IMR-90 (cell line): ENCODE measurements around the gene TICAM1. TPM values are rescaled to one million over a fixed set of nuclear protein-coding genes. Genes with fewer than 3 reads are reported as not detected.
A peak's percentile ranks its signal among the peaks of the same experiment; 100 is the strongest.

Experiments used
- ATAC-seq: fragments of 200-7000 bp; cut with Tn5 transposase; 2 replicates; pipeline ENCODE4 v1.9.1; 2020; ENCODE audit warnings: low read depth, mild to moderate bottlenecking, moderate library complexity
- BruUV-seq: library from RNA; stranded (reverse); fragments of 400-500 nt; replicated peaks from 2 replicates; lab custom pipeline; 2021; lab: Mats Ljungman, UMichigan
- CTCF ChIA-PET: fragments of 300-600 bp; formaldehyde crosslinking; extraction: SDS; loops from one replicate; lab custom pipeline; 2021; ENCODE audit warnings: antibody characterized with exemption; lab: Yijun Ruan, JAX
- POLR2A ChIA-PET: fragments of 300-600 bp; sonication (Branson Sonifier 250); formaldehyde crosslinking; loops from one replicate; lab custom pipeline; 2022; ENCODE audit warnings: antibody characterized with exemption; ENCODE audit not compliant: unreplicated experiment; lab: Charles Lee
- DNase-seq: peaks from one replicate; pipeline ENCODE4 v3.0.0; 2013
- H2AFZ ChIP-seq: replicated peaks from 2 replicates; pipeline ENCODE3; 2013; ENCODE audit warnings: low read length, mild to moderate bottlenecking; ENCODE audit not compliant: poor library complexity
- H2AK5ac ChIP-seq: 2 replicates; pipeline ENCODE4 v1.6.1; 2013; ENCODE audit warnings: low read depth, low read length, inconsistent platforms
- H2AK9ac ChIP-seq: replicated peaks from 2 replicates; pipeline ENCODE3; 2013; ENCODE audit warnings: mild to moderate bottlenecking, low read depth, low read length, moderate library complexity; ENCODE audit not compliant: poor library complexity
- H2BK120ac ChIP-seq: 2 replicates; pipeline ENCODE4 v1.6.1; 2013; ENCODE audit warnings: low read depth, low read length, inconsistent platforms
- H2BK15ac ChIP-seq: 3 replicates; pipeline ENCODE4 v1.6.1; 2013; ENCODE audit warnings: low read depth, low read length, inconsistent platforms
- H2BK20ac ChIP-seq: 2 replicates; pipeline ENCODE4 v1.6.1; 2013; ENCODE audit warnings: low read depth, mild to moderate bottlenecking, inconsistent platforms, low read length, moderate library complexity
- H2BK5ac ChIP-seq: 2 replicates; pipeline ENCODE4 v1.6.1; 2013; ENCODE audit warnings: mild to moderate bottlenecking, low read depth, low read length, inconsistent platforms; ENCODE audit not compliant: poor library complexity, severe bottlenecking
- H3K14ac ChIP-seq: replicated peaks from 2 replicates; pipeline ENCODE4 v1.6.1; 2013; ENCODE audit warnings: low read depth, low read length, inconsistent platforms
- H3K18ac ChIP-seq: 2 replicates; pipeline ENCODE4 v1.6.1; 2013; ENCODE audit warnings: low read depth, low read length, control low read depth
- H3K23ac ChIP-seq: 2 replicates; pipeline ENCODE4 v1.6.1; 2013; ENCODE audit warnings: low read depth, low read length, inconsistent platforms
- H3K27ac ChIP-seq: 2 replicates; pipeline ENCODE4 v1.5.1; 2013; ENCODE audit warnings: mild to moderate bottlenecking, control low read depth, low read length; ENCODE audit not compliant: insufficient read depth
- H3K27me3 ChIP-seq: 2 replicates; pipeline ENCODE4 v1.6.1; 2013; ENCODE audit warnings: low read length; ENCODE audit not compliant: control insufficient read depth, insufficient read depth
- H3K36me3 ChIP-seq: 2 replicates; pipeline ENCODE4 v1.6.1; 2013; ENCODE audit warnings: low read length, mixed read lengths; ENCODE audit not compliant: control insufficient read depth, insufficient read depth
- H3K4ac ChIP-seq: 2 replicates; pipeline ENCODE4 v1.6.1; 2013; ENCODE audit warnings: low read depth, low read length, inconsistent platforms
- H3K4me1 ChIP-seq: 2 replicates; pipeline ENCODE4 v1.6.1; 2013; ENCODE audit warnings: low read length, mixed read lengths; ENCODE audit not compliant: control insufficient read depth, insufficient read depth
- H3K4me2 ChIP-seq: 2 replicates; pipeline ENCODE4 v1.6.1; 2013; ENCODE audit warnings: low read depth, mild to moderate bottlenecking, control low read depth, low read length, moderate library complexity
- H3K4me3 ChIP-seq: 2 replicates; pipeline ENCODE4 v1.5.1; 2013; ENCODE audit warnings: low read depth, mild to moderate bottlenecking, control low read depth, low read length, moderate library complexity; ENCODE audit not compliant: insufficient read depth
- H3K56ac ChIP-seq: 2 replicates; pipeline ENCODE4 v1.6.1; 2013; ENCODE audit warnings: low read length, inconsistent platforms; ENCODE audit not compliant: insufficient read depth; ENCODE audit errors: extremely low read depth
- H3K79me1 ChIP-seq, 2 experiments: 2 replicates each; pipeline ENCODE4 v1.6.1; 2013; ENCODE audit warnings: low read length in 2 of 2, inconsistent platforms in 1 of 2, low read depth in 1 of 2
- H3K9ac ChIP-seq: 2 replicates; pipeline ENCODE4 v1.6.1; 2013; ENCODE audit warnings: low read depth, low read length, control low read depth
- H3K9me1 ChIP-seq: 2 replicates; pipeline ENCODE4 v1.6.1; 2013; ENCODE audit warnings: low read length, inconsistent platforms; ENCODE audit not compliant: insufficient read depth
- H3K9me3 ChIP-seq: 2 replicates; pipeline ENCODE4 v1.6.1; 2013; ENCODE audit warnings: low read length; ENCODE audit not compliant: control insufficient read depth, insufficient read depth
- H4K20me1 ChIP-seq: 2 replicates; pipeline ENCODE4 v1.6.1; 2013; ENCODE audit warnings: low read length, inconsistent platforms; ENCODE audit not compliant: insufficient read depth
- H4K5ac ChIP-seq: 2 replicates; pipeline ENCODE4 v1.6.1; 2013; ENCODE audit warnings: mild to moderate bottlenecking, low read depth, low read length, control low read depth
- H4K8ac ChIP-seq, 2 experiments: 2 replicates each; pipeline ENCODE4 v1.6.1; 2013; ENCODE audit warnings: low read depth in 2 of 2, low read length in 2 of 2, control low read depth in 1 of 2, inconsistent platforms in 1 of 2
- H4K91ac ChIP-seq: 2 replicates; pipeline ENCODE4 v1.6.1; 2013; ENCODE audit warnings: low read depth, low read length, inconsistent platforms; ENCODE audit not compliant: insufficient read depth
- BHLHE40 ChIP-seq: fragments of 150-350 bp; IDR thresholded peaks from 2 replicates; pipeline ENCODE4 v1.6.1; 2016; ENCODE audit warnings: mild to moderate bottlenecking, low read depth, low read length
- CEBPB ChIP-seq: IDR thresholded peaks from 2 replicates; pipeline ENCODE4 v1.6.1; 2012; ENCODE audit warnings: low read depth, low read length, improper control_type of control experiment
- CHD1 ChIP-seq: IDR thresholded peaks from 2 replicates; pipeline ENCODE4 v1.6.1; 2012; ENCODE audit warnings: low read depth, low read length, improper control_type of control experiment
- CTCF ChIP-seq: conservative IDR thresholded peaks from 2 replicates; pipeline ENCODE4 v1.5.1; 2012; ENCODE audit warnings: mild to moderate bottlenecking, low read depth, low read length, improper control_type of control experiment
- FOS ChIP-seq: fragments of 150-350 bp; IDR thresholded peaks from 2 replicates; pipeline ENCODE4 v1.6.1; 2016; ENCODE audit warnings: low read depth, low read length
- MAFK ChIP-seq: IDR thresholded peaks from 2 replicates; pipeline ENCODE4 v1.6.1; 2012; ENCODE audit warnings: low read depth, low read length, improper control_type of control experiment
- MAZ ChIP-seq: IDR thresholded peaks from 2 replicates; pipeline ENCODE4 v1.6.1; 2012; ENCODE audit warnings: low read depth, mild to moderate bottlenecking, low read length, improper control_type of control experiment, moderate library complexity, borderline replicate concordance
- MXI1 ChIP-seq: IDR thresholded peaks from 2 replicates; pipeline ENCODE4 v1.6.1; 2012; ENCODE audit warnings: low read depth, mild to moderate bottlenecking, low read length, moderate library complexity, borderline replicate concordance
- NFE2L2 ChIP-seq: fragments of 150-350 bp; IDR thresholded peaks from 2 replicates; pipeline ENCODE4 v1.6.1; 2016; ENCODE audit warnings: low read depth, mild to moderate bottlenecking, low read length
- POLR2A ChIP-seq: IDR thresholded peaks from 2 replicates; pipeline ENCODE4 v1.6.1; 2012; ENCODE audit warnings: mild to moderate bottlenecking, low read depth, low read length
- RAD21 ChIP-seq: IDR thresholded peaks from 2 replicates; pipeline ENCODE4 v1.6.1; 2012; ENCODE audit warnings: low read length, improper control_type of control experiment
- RCOR1 ChIP-seq: IDR thresholded peaks from 2 replicates; pipeline ENCODE4 v1.6.1; 2012; ENCODE audit warnings: mild to moderate bottlenecking, low read length, improper control_type of control experiment; ENCODE audit not compliant: insufficient replicate concordance
- RFX5 ChIP-seq: IDR thresholded peaks from 2 replicates; pipeline ENCODE4 v1.8.0; 2012; ENCODE audit warnings: low read depth, mild to moderate bottlenecking, low read length, moderate library complexity
- SMC3 ChIP-seq: fragments of 150-350 bp; IDR thresholded peaks from 2 replicates; pipeline ENCODE4 v1.6.1; 2016; ENCODE audit warnings: low read depth, mild to moderate bottlenecking, antibody characterized with exemption, low read length, moderate library complexity
- WGBS, 2 experiments: methylation state at CpG; one replicate each; pipeline versions ENCODE4 v1.1.5 to v1.1.7; 2013; ENCODE audit warnings: missing lambda C conversion rate in 2 of 2; ENCODE audit not compliant: insufficient read length in 1 of 2; ENCODE audit errors: extremely low coverage in 2 of 2; 5-methylcytosine and 5-hydroxymethylcytosine counted together
- dilution Hi-C: fragments of 300-500 bp; cut with HindIII; formaldehyde crosslinking; loops from one replicate; pipeline ENCODE4 v1.14.3; 2018; ENCODE audit warnings: low sequenced_read_pairs; ENCODE audit not compliant: unreplicated experiment
- in situ Hi-C: fragments of 300-500 bp; cut with MboI; formaldehyde crosslinking; loops from 3 replicates; pipeline ENCODE4 v1.14.3; 2019; ENCODE audit warnings: low sequenced_read_pairs, inconsistent platforms, mixed read lengths
- intact Hi-C: fragments of 100-400 bp; cut with micrococcal nuclease; formaldehyde crosslinking; loops from 2 replicates; pipeline ENCODE4 v1.10.0; 2022
- polyA plus RNA-seq, 3 experiments: library from polyadenylated mRNA; depleted of rRNA; stranded (reverse); fragments of >200 nt; gene quantifications; 2 replicates each; pipeline ENCODE4 v1.2.3, GENCODE V29; 2012; ENCODE audit warnings: low replicate concordance in 1 of 3
- total RNA-seq: library from RNA; depleted of rRNA; stranded (reverse); fragments of >200 nt; gene quantifications from 2 replicates; pipeline ENCODE4 v1.2.3, GENCODE V29; 2012
- TF ChIP-seq, protein P1 (sequence below): fragments of 150-350 bp; IDR thresholded peaks from 2 replicates; pipeline ENCODE4 v1.6.1; 2016; ENCODE audit warnings: low read depth, mild to moderate bottlenecking, low read length, moderate library complexity, borderline replicate concordance

TICAM1 gene
- total and polyA plus RNA-seq, 2 of the 4 experiments (the other 2 are of a cell fraction) = 0.90 to 9.2 TPM

- peak overlapping the region; percentile 45; the same call in 1 of the 2 replicates for H3K4me2 ChIP-seq
- TF ChIP-seq POLR2A = no peak
- TF ChIP-seq, protein P1, sequence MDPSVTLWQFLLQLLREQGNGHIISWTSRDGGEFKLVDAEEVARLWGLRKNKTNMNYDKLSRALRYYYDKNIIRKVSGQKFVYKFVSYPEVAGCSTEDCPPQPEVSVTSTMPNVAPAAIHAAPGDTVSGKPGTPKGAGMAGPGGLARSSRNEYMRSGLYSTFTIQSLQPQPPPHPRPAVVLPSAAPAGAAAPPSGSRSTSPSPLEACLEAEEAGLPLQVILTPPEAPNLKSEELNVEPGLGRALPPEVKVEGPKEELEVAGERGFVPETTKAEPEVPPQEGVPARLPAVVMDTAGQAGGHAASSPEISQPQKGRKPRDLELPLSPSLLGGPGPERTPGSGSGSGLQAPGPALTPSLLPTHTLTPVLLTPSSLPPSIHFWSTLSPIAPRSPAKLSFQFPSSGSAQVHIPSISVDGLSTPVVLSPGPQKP = no peak
- no peak for TF ChIP-seq RAD21
- TF ChIP-seq NFE2L2 = no peak
- no peak for TF ChIP-seq SMC3
- TF ChIP-seq CHD1 = no peak
- no peak for TF ChIP-seq CEBPB
- TF ChIP-seq MXI1 = peak; percentile 97
- no peak for TF ChIP-seq RFX5
- no peak for TF ChIP-seq BHLHE40
- no peak for TF ChIP-seq MAZ
- no peak for TF ChIP-seq RCOR1
- no peak for TF ChIP-seq MAFK
- TF ChIP-seq CTCF = no peak
- 0 out of 2 replicates have a peak, but pooled peaks have one; percentile 5 for TF ChIP-seq FOS
Observed at GRCh38 chr19:4815426-4816201, 15.9 kb downstream of the TICAM1 start.

More at GRCh38 chr19:4815426-4816201, 15.9 kb downstream of the TICAM1 start:
- Histone ChIP-seq H4K5ac (peak overlapping the region; percentile 14; the same call in 1 of the 2 replicates), H3K27ac (peak overlapping the region; percentile 35), H3K27me3 (no peaks in the 10 kb centered on the region), H2AFZ (peak overlapping the region; percentile 50), H2BK120ac (peak overlapping the region; percentile 33; the same call in 1 of the 2 replicates), H3K4me1 (peaks cover 2% of the 10 kb centered on the region; the same call in 1 of the 2 replicates), H4K91ac (peak overlapping the region; percentile 76), H3K9me3 (no peaks in the 10 kb centered on the region), H2BK15ac (no peak overlapping the region), H3K56ac (no peak overlapping the region), H3K79me1 (peaks cover 3 to 28% of the 10 kb centered on the region in 2 experiments; a peak in 2 of 4 replicates), H3K9ac (no peak overlapping the region), H3K14ac (0 out of 2 replicates have a peak overlapping the region, but pooled peaks have one; percentile 27), H2AK5ac (peak overlapping the region; percentile 95), H4K20me1 (peaks cover 5% of the 10 kb centered on the region; the same call in 1 of the 2 replicates), H4K8ac (peak overlapping the region; percentile 84 to 87; a peak in 3 of 4 replicates), H2BK5ac (peak overlapping the region; percentile 14), H3K9me1 (0 out of 2 replicates have a peak, but pooled peaks cover 3% of the 10 kb centered on the region), H3K36me3 (peaks cover 24% of the 10 kb centered on the region), H2AK9ac (peak overlapping the region; percentile 97), H3K4ac (peak overlapping the region; percentile 81), H3K18ac (no peak overlapping the region), H3K23ac (no peak overlapping the region), H2BK20ac (peak overlapping the region; percentile 11; the same call in 1 of the 2 replicates), H3K4me3 (no peak overlapping the region)
- CTCF ChIA-PET = no interaction called here
- in situ Hi-C loops (no loop called here), intact Hi-C loops (no loop called here), dilution Hi-C loops (no loop called here)
- peak; percentile 77 for ATAC-seq
- 50% methylated on average over 2 of the region's 28 CpGs; no CpG with 5 or more reads in 1 of the 2 experiments for WGBS, 2 experiments
- POLR2A ChIA-PET = no interaction called here
- peak; percentile 92 for DNase-seq
- BruUV-seq = no TSS peak
